Fibroblast of lung (primary cell): Measurements from ENCODE around the gene TMPRSS9.
"Not testable (repeated sequence)": the region's sequence is repeated elsewhere in the genome, so short reads cannot be mapped to it uniquely, and the experiment has no call there.

Experiments used
- EZH2 ChIP-seq: IDR thresholded peaks from 2 replicates; pipeline ENCODE4 v1.5.1; 2012; ENCODE audit warnings: low read length, control low read depth, mild to moderate bottlenecking; ENCODE audit errors: missing control alignments
- TF ChIP-seq, protein P1 (sequence below), 2 donors: IDR thresholded peaks in 1 of 2; conservative IDR thresholded peaks in 1 of 2; 1 replicate in 1 of 2; 2 replicates in 1 of 2; pipeline ENCODE4 v1.5.1; 2011 to 2012; ENCODE audit warnings: low read length in 2 of 2, control low read depth in 1 of 2, inconsistent platforms in 1 of 2, low read depth in 1 of 2, mild to moderate bottlenecking in 1 of 2

DNA sequence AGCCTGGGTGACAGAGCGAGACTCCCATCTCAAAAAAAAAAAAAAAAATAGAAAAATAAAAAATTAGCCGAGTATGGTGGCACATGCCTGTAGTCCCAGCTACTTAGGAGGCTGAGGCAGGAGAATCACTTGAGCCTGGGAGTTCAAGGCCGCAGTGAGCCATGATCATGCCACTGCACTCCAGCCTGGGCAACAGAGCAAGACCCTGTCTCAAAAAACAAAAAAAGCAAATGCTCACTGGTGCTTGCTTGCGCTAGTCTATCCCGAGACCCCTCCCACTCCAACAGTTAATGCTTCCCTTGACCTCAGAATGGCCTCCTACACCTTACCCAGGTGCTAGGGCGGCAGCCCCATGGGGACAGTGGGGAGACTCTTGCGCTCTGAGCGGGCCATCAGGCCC lies 57.4 kb downstream of the TMPRSS9 start:
- TF ChIP-seq, protein P1, sequence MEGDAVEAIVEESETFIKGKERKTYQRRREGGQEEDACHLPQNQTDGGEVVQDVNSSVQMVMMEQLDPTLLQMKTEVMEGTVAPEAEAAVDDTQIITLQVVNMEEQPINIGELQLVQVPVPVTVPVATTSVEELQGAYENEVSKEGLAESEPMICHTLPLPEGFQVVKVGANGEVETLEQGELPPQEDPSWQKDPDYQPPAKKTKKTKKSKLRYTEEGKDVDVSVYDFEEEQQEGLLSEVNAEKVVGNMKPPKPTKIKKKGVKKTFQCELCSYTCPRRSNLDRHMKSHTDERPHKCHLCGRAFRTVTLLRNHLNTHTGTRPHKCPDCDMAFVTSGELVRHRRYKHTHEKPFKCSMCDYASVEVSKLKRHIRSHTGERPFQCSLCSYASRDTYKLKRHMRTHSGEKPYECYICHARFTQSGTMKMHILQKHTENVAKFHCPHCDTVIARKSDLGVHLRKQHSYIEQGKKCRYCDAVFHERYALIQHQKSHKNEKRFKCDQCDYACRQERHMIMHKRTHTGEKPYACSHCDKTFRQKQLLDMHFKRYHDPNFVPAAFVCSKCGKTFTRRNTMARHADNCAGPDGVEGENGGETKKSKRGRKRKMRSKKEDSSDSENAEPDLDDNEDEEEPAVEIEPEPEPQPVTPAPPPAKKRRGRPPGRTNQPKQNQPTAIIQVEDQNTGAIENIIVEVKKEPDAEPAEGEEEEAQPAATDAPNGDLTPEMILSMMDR (conservative IDR thresholded peaks at IDR 0.05 in 1 of 2, IDR thresholded peaks at IDR 0.05 in 1 of 2; ENCODE audit: low read depth in 1 of 2, low read length in 2 of 2) = not testable (repeated sequence)
- TF ChIP-seq EZH2 = not testable (repeated sequence)
